Activated CD4-positive, alpha-beta T cell treated with anti-CD3 and anti-CD28 coated beads, Interleukin-2, amount 10 ng/mL, durations not matched to agents 24 days and 14 days (primary cell): ENCODE data around the gene BTG2. TPM values are rescaled to one million over a fixed set of nuclear protein-coding genes. Genes with fewer than 3 reads are reported as not detected.
"Not testable (repeated sequence)": the region's sequence is repeated elsewhere in the genome, so short reads cannot be mapped to it uniquely, and the experiment has no call there.

ENCODE experiments used
- DNase-seq: peaks from one replicate; pipeline ENCODE4 v3.0.0; 2022
- H3K27ac Mint-ChIP-seq: one replicate; pipeline ENCODE4 v1.8.0; 2022; ENCODE audit warnings: mild to moderate bottlenecking, mixed read lengths
- H3K27me3 Mint-ChIP-seq: one replicate; pipeline ENCODE4 v1.8.0; 2022; ENCODE audit warnings: mixed read lengths
- H3K36me3 Mint-ChIP-seq: one replicate; pipeline ENCODE4 v1.8.0; 2022; ENCODE audit warnings: low read depth, mild to moderate bottlenecking, mixed read lengths
- H3K4me1 Mint-ChIP-seq: one replicate; pipeline ENCODE4 v1.8.0; 2021; ENCODE audit warnings: mixed read lengths
- H3K4me3 Mint-ChIP-seq: one replicate; pipeline ENCODE4 v1.8.0; 2022; ENCODE audit warnings: mild to moderate bottlenecking, moderate library complexity, mixed read lengths
- H3K9me3 Mint-ChIP-seq: one replicate; pipeline ENCODE4 v1.8.0; 2021; ENCODE audit warnings: mixed read lengths
- intact Hi-C: fragments of 100-400 bp; cut with micrococcal nuclease; formaldehyde crosslinking; loops from one replicate; pipeline ENCODE4 v1.15.1; 2023
- total RNA-seq: library from RNA; stranded (reverse); gene quantifications from 2 replicates; pipeline ENCODE4 v1.2.3, GENCODE V29; 2022

Gene BTG2
- total RNA-seq, 1 donor from 2014 or later, result 108 TPM

DNA sequence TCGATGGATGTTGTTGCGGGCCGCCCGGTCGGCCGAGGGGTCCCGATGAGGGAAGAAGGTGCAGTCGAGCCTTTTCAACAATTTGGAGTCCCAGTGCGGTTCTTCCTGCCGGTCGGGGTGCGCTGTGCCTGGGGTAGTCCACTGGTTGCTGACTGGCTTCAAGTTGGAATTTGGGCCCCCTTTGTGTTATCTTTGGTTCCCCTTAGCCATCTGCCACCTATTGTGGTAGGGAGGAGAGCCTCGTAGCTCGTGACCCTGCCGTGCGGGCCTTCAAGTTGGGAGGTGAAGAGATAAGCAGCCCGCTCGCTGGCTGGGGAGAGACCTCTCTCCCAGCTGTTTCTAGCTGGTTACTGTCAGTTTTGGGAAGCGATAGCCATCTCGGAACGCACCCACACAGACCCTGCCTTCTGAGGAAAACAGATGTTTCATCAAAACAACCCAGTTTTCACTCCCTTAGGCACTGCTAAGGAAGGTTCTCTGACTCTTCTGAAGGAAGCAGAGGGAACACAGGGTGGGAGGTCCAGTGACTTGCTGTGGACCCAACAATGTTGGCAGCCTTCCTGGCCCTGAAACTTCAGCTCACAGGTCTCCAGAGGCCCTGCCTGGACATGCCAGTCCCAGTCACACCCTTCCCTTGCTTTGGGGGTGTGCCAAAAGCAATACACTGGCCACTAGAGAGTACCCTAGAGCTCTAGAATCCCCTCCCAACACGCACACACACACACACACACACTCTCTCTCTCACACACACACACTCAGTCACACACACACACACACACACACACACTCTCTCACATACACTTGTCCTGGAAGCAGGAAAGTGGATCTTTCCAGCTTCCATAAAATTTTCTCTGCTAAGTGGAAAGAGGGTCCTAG lies 1.0 kb downstream of the BTG2 start:
- no peaks in the 10 kb centered on the region for H3K9me3 Mint-ChIP-seq
- peak overlapping the region; percentile 92 for H3K27ac Mint-ChIP-seq
- H3K4me1 Mint-ChIP-seq, result peaks cover 63% of the 10 kb centered on the region
- H3K4me3 Mint-ChIP-seq, result peak overlapping the region; percentile 99
- no peaks in the 10 kb centered on the region for H3K27me3 Mint-ChIP-seq
- H3K36me3 Mint-ChIP-seq, result peaks cover 52% of the 10 kb centered on the region
- DNase-seq, result peak; percentile 84
- intact Hi-C loops, result no loop called here

DNA sequence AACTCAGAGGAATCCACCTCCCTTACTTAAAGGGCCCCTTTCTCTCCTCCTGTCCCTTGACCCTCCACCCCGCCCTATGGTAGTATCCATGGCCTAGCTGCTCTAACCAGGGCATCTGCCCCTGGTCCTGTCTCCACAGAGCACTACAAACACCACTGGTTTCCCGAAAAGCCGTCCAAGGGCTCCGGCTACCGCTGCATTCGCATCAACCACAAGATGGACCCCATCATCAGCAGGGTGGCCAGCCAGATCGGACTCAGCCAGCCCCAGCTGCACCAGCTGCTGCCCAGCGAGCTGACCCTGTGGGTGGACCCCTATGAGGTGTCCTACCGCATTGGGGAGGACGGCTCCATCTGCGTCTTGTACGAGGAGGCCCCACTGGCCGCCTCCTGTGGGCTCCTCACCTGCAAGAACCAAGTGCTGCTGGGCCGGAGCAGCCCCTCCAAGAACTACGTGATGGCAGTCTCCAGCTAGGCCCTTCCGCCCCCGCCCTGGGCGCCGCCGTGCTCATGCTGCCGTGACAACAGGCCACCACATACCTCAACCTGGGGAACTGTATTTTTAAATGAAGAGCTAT lies 1.7 kb downstream of the BTG2 start:
- Mint-ChIP-seq H3K27ac (peak overlapping the region; percentile 92), H3K27me3 (no peaks in the 10 kb centered on the region), H3K9me3 (no peaks in the 10 kb centered on the region), H3K36me3 (peaks cover 58% of the 10 kb centered on the region), H3K4me3 (peak overlapping the region; percentile 99), H3K4me1 (peaks cover 65% of the 10 kb centered on the region)
- intact Hi-C loops, result no loop called here
- DNase-seq, result peak; percentile 88

DNA sequence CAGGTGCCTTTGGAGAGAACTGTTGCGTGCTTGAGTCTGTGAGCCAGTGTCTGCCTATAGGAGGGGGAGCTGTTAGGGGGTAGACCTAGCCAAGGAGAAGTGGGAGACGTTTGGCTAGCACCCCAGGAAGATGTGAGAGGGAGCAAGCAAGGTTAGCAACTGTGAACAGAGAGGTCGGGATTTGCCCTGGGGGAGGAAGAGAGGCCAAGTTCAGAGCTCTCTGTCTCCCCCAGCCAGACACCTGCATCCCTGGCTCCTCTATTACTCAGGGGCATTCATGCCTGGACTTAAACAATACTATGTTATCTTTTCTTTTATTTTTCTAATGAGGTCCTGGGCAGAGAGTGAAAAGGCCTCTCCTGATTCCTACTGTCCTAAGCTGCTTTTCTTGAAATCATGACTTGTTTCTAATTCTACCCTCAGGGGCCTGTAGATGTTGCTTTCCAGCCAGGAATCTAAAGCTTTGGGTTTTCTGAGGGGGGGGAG lies 2.4 kb downstream of the BTG2 start:
- Mint-ChIP-seq H3K4me3 (peak overlapping the region; percentile 99), H3K4me1 (peaks cover 62% of the 10 kb centered on the region), H3K27me3 (no peaks in the 10 kb centered on the region), H3K9me3 (no peaks in the 10 kb centered on the region), H3K27ac (peak overlapping the region; percentile 77), H3K36me3 (peaks cover 58% of the 10 kb centered on the region)
- no peak for DNase-seq
- intact Hi-C loops, result loop anchor here (1.0 kb wide), 1 partner anchor 11 kb away; no protein-coding TSS in a partner anchor

DNA sequence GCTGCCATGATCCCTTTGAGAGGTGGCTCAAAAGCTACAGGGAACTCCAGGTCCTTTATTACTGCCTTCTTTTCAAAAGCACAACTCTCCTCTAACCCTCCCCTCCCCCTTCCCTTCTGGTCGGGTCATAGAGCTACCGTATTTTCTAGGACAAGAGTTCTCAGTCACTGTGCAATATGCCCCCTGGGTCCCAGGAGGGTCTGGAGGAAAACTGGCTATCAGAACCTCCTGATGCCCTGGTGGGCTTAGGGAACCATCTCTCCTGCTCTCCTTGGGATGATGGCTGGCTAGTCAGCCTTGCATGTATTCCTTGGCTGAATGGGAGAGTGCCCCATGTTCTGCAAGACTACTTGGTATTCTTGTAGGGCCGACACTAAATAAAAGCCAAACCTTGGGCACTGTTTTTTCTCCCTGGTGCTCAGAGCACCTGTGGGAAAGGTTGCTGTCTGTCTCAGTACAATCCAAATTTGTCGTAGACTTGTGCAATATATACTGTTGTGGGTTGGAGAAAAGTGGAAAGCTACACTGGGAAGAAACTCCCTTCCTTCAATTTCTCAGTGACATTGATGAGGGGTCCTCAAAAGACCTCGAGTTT lies 3.1 kb downstream of the BTG2 start:
- Mint-ChIP-seq H3K27ac (peak overlapping the region; percentile 77), H3K4me1 (peaks cover 58% of the 10 kb centered on the region), H3K9me3 (no peaks in the 10 kb centered on the region)

DNA sequence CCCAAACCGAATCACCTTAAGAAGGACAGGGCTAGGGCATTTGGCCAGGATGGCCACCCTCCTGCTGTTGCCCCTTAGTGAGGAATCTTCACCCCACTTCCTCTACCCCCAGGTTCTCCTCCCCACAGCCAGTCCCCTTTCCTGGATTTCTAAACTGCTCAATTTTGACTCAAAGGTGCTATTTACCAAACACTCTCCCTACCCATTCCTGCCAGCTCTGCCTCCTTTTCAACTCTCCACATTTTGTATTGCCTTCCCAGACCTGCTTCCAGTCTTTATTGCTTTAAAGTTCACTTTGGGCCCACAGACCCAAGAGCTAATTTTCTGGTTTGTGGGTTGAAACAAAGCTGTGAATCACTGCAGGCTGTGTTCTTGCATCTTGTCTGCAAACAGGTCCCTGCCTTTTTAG lies 3.6 kb downstream of the BTG2 start:
- no peak for DNase-seq
- Mint-ChIP-seq H3K4me1 (peaks cover 56% of the 10 kb centered on the region), H3K4me3 (peak overlapping the region; percentile 99), H3K27me3 (no peaks in the 10 kb centered on the region), H3K27ac (peak overlapping the region; percentile 77), H3K36me3 (peaks cover 66% of the 10 kb centered on the region), H3K9me3 (no peaks in the 10 kb centered on the region)
- intact Hi-C loops, result loop anchor here (1.0 kb wide), 1 partner anchor 9 kb away; no protein-coding TSS in a partner anchor

More for the DNA sequence above, 3.1 kb downstream of the BTG2 start:
- Mint-ChIP-seq H3K4me3 (peak overlapping the region; percentile 99), H3K27me3 (no peaks in the 10 kb centered on the region), H3K36me3 (peaks cover 62% of the 10 kb centered on the region)
- peak; percentile 65 for DNase-seq
- intact Hi-C loops, result loop anchor here (1.0 kb wide), 1 partner anchor 10 kb away; no protein-coding TSS in a partner anchor

DNA sequence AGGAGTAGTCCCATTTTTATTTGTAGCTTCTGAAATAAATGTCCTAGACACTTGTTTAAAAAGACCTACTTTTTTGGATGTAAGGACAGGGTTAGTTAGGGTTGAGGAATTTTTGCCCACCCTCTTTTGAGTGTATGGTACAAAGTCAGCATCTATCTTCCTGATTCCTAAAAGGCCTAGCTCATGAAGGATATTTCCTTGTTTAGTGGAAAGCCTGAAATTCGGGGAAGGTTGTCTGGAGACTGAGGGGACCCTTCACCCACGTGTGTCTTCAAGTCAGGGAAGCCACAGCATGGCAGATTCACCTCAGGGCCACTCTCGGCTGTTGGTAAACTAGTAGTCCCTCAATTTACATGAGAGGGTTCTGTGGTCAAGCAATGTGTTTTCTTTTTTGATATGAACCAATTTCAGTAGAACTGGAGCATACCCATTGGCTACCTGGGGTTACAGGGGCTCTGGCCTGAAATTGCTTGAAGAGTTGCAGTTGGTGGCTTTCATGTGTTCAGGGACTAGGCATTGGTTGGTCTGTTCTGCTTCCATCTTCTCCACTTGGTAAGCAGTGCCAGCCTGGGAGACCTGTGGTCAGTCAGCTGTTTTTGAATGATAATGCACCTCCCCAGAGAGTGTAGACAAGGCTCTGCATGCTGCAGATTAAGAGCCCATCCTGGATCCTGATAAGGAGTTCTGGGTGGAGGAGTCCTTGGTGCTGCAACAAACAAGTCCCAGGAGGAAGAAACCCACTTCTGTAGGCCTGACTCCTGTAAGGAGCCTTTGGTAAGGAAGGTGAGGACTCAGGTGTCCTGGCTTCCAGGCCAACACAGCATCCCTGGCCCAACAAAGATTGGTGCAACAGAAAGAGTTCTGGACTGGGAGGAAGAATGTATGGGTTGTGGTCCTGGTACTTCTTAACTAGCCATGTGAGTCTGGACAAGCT lies 6.3 kb downstream of the BTG2 start:
- H3K4me1 Mint-ChIP-seq, result peaks cover 50% of the 10 kb centered on the region
- no peaks in the 10 kb centered on the region for H3K9me3 Mint-ChIP-seq
- peak overlapping the region; percentile 60 for H3K27ac Mint-ChIP-seq
- DNase-seq, result peak; percentile 59
- H3K36me3 Mint-ChIP-seq, result peaks cover 71% of the 10 kb centered on the region
- intact Hi-C loops, result no loop called here
- H3K4me3 Mint-ChIP-seq, result no peak overlapping the region
- H3K27me3 Mint-ChIP-seq, result no peaks in the 10 kb centered on the region

DNA sequence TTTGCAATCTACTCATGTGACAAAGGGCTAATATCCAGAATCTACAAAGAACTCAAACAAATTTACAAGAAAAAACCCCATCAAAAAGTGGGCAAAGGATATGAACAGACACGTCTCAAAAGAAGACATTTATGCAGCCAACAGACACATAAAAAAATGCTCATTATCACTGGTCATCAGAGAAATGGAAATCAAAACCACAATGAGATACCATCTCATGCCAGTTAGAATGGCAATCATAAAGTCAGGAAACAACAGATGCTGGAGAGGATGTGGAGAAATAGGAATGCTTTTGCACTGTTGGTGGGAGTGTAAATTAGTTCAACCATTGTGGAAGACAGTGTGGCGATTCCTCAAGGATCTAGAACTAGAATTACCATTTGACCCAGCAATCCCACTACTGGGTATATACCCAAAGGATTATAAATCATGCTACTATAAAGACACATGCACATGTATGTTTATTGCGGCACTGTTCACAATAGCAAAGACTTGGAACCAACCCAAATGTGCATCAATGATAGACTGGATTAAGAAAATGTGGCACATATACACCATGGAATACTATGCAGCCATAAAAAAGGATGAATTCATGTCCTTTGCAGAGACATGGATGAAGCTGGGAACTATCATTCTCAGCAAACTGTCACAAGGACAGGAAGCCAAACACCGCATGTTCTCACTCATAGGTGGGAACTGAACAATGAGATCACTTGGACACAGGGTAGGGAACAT lies 8.9 kb downstream of the BTG2 start:
- H3K4me3 Mint-ChIP-seq, H3K27ac Mint-ChIP-seq, H3K9me3 Mint-ChIP-seq, intact Hi-C loops, H3K27me3 Mint-ChIP-seq, DNase-seq: not testable (repeated sequence)
- peaks cover 37% of the 10 kb centered on the region for H3K4me1 Mint-ChIP-seq
- peaks cover 50% of the 10 kb centered on the region for H3K36me3 Mint-ChIP-seq

DNA sequence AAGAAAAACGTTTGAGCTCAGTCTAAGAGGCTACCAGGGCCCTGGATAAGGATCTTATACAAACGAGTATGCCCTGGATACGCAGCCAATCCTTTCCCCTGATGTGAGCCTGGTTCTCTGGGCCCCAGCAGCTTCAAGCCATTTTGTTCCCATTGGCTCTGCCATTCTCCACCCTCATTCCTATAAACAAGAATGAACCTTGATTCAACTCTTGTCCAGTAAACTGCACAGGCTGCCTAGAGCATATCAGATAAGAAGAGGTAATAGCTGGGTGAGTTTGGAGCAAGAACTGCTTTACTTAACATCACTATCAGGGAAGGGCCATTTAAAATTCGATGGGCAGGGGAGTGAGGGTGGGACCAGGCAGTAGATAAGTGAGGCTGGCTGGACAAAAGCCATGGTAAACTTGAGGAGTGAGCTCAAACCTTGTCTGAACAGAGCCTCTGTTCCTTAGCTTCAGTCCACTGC lies 11.3 kb downstream of the BTG2 start:
- Mint-ChIP-seq H3K27me3 (no peaks in the 10 kb centered on the region), H3K4me1 (peaks cover 39% of the 10 kb centered on the region)
- intact Hi-C loops, result no loop called here

DNA sequence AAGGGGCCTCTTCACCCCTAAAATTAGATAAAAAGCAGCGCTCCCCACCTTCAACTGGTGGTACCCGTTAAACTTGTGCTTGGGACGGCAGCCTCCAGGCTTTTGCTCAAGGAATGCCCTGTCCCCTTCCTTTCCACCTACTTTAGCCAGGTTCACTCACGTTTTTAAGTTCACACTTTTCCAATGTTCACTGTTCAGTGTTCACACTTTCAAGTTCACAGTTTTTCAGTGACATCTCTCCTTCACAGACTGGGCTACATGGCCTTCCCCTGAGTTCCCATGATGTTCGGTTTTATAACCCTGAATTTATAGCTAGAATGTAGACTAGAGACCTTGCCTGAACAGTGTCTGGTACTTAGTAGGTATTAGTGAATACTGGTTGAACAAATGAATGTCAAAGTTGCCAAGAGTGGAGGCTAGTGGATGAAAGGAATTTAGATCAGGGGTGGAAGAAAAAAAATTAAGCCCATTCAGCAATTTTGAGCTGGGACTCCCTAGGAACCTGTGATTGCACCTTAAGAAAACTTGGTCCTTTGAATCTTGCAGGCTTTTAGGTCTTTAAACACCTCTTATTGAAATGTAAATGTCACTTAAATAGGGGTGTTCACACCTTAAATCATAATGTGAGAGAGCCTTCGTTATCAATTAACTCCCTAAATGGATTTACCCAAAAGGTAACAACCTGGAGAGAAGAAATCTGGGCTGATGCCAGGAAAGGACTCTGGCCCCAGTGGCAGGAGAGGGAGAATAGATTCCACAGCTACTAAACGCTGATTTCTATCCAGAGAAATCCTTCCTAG lies 12.3 kb downstream of the BTG2 start:
- Mint-ChIP-seq H3K36me3 (peaks cover 26% of the 10 kb centered on the region), H3K4me3 (no peak overlapping the region), H3K27ac (no peak overlapping the region), H3K9me3 (no peaks in the 10 kb centered on the region), H3K4me1 (peaks cover 47% of the 10 kb centered on the region), H3K27me3 (no peaks in the 10 kb centered on the region)
- intact Hi-C loops, result loop anchor here (1.0 kb wide), 1 partner anchor 9 kb away; no protein-coding TSS in a partner anchor
- no peak for DNase-seq

More for the DNA sequence above, 11.3 kb downstream of the BTG2 start:
- no peak for DNase-seq
- Mint-ChIP-seq H3K4me3 (no peak overlapping the region), H3K36me3 (peaks cover 28% of the 10 kb centered on the region), H3K27ac (no peak overlapping the region), H3K9me3 (no peaks in the 10 kb centered on the region)

DNA sequence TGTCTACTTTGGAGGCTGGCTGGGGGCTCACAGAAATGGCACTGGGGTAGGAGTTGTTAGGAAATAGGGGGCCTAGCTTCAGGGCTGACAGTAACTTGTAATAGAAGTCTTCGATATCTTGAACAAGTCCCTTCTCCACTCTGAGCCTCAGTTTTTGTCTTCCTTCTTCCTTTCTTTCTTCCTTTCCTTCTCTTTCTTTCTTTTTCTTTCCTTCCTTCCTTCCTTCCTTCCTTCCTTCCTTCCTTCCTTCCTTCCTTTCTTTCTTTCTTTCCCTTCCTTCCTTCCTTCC lies 12.9 kb downstream of the BTG2 start:
- intact Hi-C loops, result loop anchor here (1.0 kb wide), 1 partner anchor 10 kb away; no protein-coding TSS in a partner anchor
- Mint-ChIP-seq H3K36me3 (peaks cover 25% of the 10 kb centered on the region), H3K9me3 (no peaks in the 10 kb centered on the region), H3K27ac (no peak overlapping the region), H3K4me3 (no peak overlapping the region), H3K4me1 (peaks cover 53% of the 10 kb centered on the region), H3K27me3 (no peaks in the 10 kb centered on the region)
- no peak for DNase-seq

DNA sequence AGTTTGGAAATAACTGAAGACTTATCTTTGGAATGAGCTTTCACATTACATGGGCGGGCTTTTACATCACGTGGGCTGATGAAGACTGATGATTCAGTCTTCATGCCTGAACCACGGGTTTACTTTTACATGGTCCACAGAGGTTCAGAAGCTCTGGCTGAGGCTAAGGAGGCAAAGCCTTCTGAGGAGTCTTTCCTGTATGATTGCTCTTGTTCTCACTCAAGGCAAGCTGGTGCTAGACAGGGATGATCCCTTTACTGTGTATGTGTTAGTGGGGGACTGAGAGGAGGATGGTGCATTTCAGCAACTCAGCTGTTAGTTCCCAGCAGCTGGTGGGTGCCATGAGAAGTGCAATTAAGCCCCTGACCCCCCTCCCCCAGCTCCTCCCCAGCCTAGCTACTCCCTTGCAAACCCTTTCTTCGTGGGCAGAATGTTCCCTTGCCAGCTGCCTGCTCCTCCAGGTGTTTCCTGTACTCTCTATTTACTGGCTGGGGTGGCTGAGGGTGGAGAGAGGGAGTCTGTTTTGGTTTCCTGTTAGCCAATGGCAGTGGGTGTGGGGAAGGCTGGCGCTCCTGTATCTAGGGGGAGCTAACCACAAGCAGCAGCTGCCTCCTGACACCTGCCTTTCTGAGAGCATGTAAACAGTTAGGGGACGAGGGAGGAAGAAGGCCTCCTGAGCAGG lies 15.4 kb downstream of the BTG2 start:
- H3K4me1 Mint-ChIP-seq, result peaks cover 72% of the 10 kb centered on the region
- H3K4me3 Mint-ChIP-seq, result peak overlapping the region; percentile 68
- peaks cover 7% of the 10 kb centered on the region for H3K36me3 Mint-ChIP-seq
- peak overlapping the region; percentile 77 for H3K27ac Mint-ChIP-seq
- no peaks in the 10 kb centered on the region for H3K27me3 Mint-ChIP-seq
- intact Hi-C loops, result loop anchor here (10.0 kb wide), 2 partner anchors 304 to 976 kb away; partner anchors contain the start of genes ATP2B4, PPP1R12B and UBE2T
- H3K9me3 Mint-ChIP-seq, result no peaks in the 10 kb centered on the region
- peak; percentile 92 for DNase-seq
